ENCODE data around the gene FBXO28. TPM values are rescaled to one million over a fixed set of nuclear protein-coding genes. Genes with fewer than 3 reads are reported as not detected.
A peak's percentile ranks its signal among the peaks of the same experiment; 100 is the strongest.

Gene FBXO28
- total RNA-seq, 1 donor from 2014 or later: 32.0 TPM

- Histone ChIP-seq H3K27me3 (ENCODE audit: low read depth) (no peaks in the 10 kb centered on the region), H3K27ac (no peak overlapping the region), H3K36me3 (no peaks in the 10 kb centered on the region), H3K4me3 (no peak overlapping the region), H3K9me3 (no peaks in the 10 kb centered on the region), H3K4me1 (peaks cover 23% of the 10 kb centered on the region)
- DNase-seq (no peak), ATAC-seq (no peak)
- no peak for TF ChIP-seq CTCF (IDR thresholded peaks at IDR 0.05)
- intact Hi-C loops (cut with DNase I): no loop called here
These were observed 58.3 kb downstream of the FBXO28 start for GRCh38 chr1:224172229-224172628.

GRCh38 chr1:224173523-224173922 is 59.6 kb downstream of the FBXO28 start:
- Histone ChIP-seq H3K4me1 (peaks cover 23% of the 10 kb centered on the region), H3K9me3 (no peaks in the 10 kb centered on the region), H3K4me3 (no peak overlapping the region), H3K36me3 (no peaks in the 10 kb centered on the region), H3K27ac (no peak overlapping the region), H3K27me3 (ENCODE audit: low read depth) (no peaks in the 10 kb centered on the region)
- TF ChIP-seq CTCF (IDR thresholded peaks at IDR 0.05): no peak
- intact Hi-C loops (cut with DNase I): no loop called here
- DNase-seq: no peak
- ATAC-seq: no peak

- ATAC-seq: peak in 1 of 2 donors; percentile 68
- Histone ChIP-seq H3K4me1 (peaks cover 5% of the 10 kb centered on the region), H3K27ac (no peak overlapping the region), H3K36me3 (no peaks in the 10 kb centered on the region), H3K4me3 (no peak overlapping the region), H3K9me3 (no peaks in the 10 kb centered on the region), H3K27me3 (ENCODE audit: low read depth) (no peaks in the 10 kb centered on the region)
- intact Hi-C loops (cut with DNase I): no loop called here
- DNase-seq: no peak
- TF ChIP-seq CTCF (IDR thresholded peaks at IDR 0.05): no peak
These were observed 61.7 kb downstream of the FBXO28 start for GRCh38 chr1:224175617-224176016.

GRCh38 chr1:224177356-224177999 is 63.6 kb downstream of the FBXO28 start:
- TF ChIP-seq CTCF (IDR thresholded peaks at IDR 0.05): no peak
- no peaks in the 10 kb centered on the region for H3K27me3 ChIP-seq (ENCODE audit: low read depth)
- DNase-seq: no peak
- H3K9me3 ChIP-seq: no peaks in the 10 kb centered on the region
- no peak for ATAC-seq
- peaks cover 13% of the 10 kb centered on the region for H3K4me1 ChIP-seq
- H3K4me3 ChIP-seq: no peak overlapping the region
- no peaks in the 10 kb centered on the region for H3K36me3 ChIP-seq
- no peak overlapping the region for H3K27ac ChIP-seq
- intact Hi-C loops (cut with DNase I): no loop called here

GRCh38 chr1:224178894-224179293 is 65.0 kb downstream of the FBXO28 start:
- Histone ChIP-seq H3K9me3 (no peaks in the 10 kb centered on the region), H3K4me1 (peaks cover 17% of the 10 kb centered on the region), H3K36me3 (no peaks in the 10 kb centered on the region), H3K4me3 (no peak overlapping the region), H3K27me3 (ENCODE audit: low read depth) (no peaks in the 10 kb centered on the region), H3K27ac (no peak overlapping the region)
- TF ChIP-seq CTCF (IDR thresholded peaks at IDR 0.05): no peak
- no peak for DNase-seq
- ATAC-seq: no peak
- intact Hi-C loops (cut with DNase I): no loop called here
